SK-N-SH (cell line): ENCODE measurements around the gene ACSS1. TPM values are rescaled to one million over a fixed set of nuclear protein-coding genes. Genes with fewer than 3 reads are reported as not detected.

Source experiments
- CTCF ChIA-PET: fragments of 300-600, 350-600 bp; formaldehyde crosslinking; extraction: SDS; loops from one replicate; lab custom pipeline; 2021; lab: Yijun Ruan, JAX
- POLR2A ChIA-PET: fragments of 350-600 bp; sonication (Branson Sonifier 250); formaldehyde crosslinking; extraction: SDS; loops from one replicate; lab custom pipeline; 2020; ENCODE audit warnings: antibody characterized with exemption, inconsistent platforms; lab: Yijun Ruan, JAX
- DNase-seq: peaks from one replicate; pipeline ENCODE4 v3.0.0; 2012
- H2AFZ ChIP-seq: fragments of 200-600 bp; sonication (generic); 2 replicates; pipeline ENCODE4 v1.8.1; 2016; ENCODE audit warnings: antibody characterized with exemption, mild to moderate bottlenecking, low read depth
- H3F3A ChIP-seq: fragments of 200-600 bp; sonication (generic); replicated peaks from 2 replicates; pipeline ENCODE3; 2016; ENCODE audit warnings: antibody characterized with exemption, mild to moderate bottlenecking; ENCODE audit not compliant: insufficient read depth
- H3K27ac ChIP-seq, 2 experiments: fragments of 200-500 bp in 1 of 2; fragments of 200-600 bp in 1 of 2; sonication (Bioruptor generic) in 1 of 2; sonication (generic), shearing (Covaris generic) in 1 of 2; 2 replicates each; pipeline versions ENCODE4 v1.5.1 to v1.6.1; 2014 to 2016; ENCODE audit warnings: low read depth in 2 of 2, inconsistent platforms in 1 of 2, low read length in 1 of 2, mild to moderate bottlenecking in 1 of 2, mixed read lengths in 1 of 2
- H3K27me3 ChIP-seq: fragments of 200-600 bp; sonication (generic), shearing (Covaris generic); 2 replicates; pipeline ENCODE4 v1.6.1; 2016; ENCODE audit warnings: mixed run types; ENCODE audit not compliant: insufficient read depth
- H3K36me3 ChIP-seq, 2 experiments: fragments of 200-500 bp in 1 of 2; fragments of 200-600 bp in 1 of 2; sonication (Bioruptor generic) in 1 of 2; sonication (generic) in 1 of 2; replicated peaks in 1 of 2; 2 replicates each; pipeline versions ENCODE3 to v1.5.1; 2014 to 2016; ENCODE audit warnings: low read length in 1 of 2, mild to moderate bottlenecking in 1 of 2; ENCODE audit not compliant: insufficient read depth in 2 of 2, control insufficient read depth in 1 of 2
- H3K4me1 ChIP-seq, 2 experiments: fragments of 200-500 bp in 1 of 2; fragments of 200-600 bp in 1 of 2; sonication (Bioruptor generic) in 1 of 2; sonication (generic), shearing (Covaris generic) in 1 of 2; 2 replicates each; pipeline versions ENCODE4 v1.5.1 to v1.6.1; 2014 to 2016; ENCODE audit warnings: low read depth in 1 of 2, low read length in 1 of 2, mixed run types in 1 of 2; ENCODE audit not compliant: insufficient read depth in 2 of 2, control insufficient read depth in 1 of 2
- H3K4me2 ChIP-seq: fragments of 200-600 bp; sonication (generic), shearing (Covaris generic); 2 replicates; pipeline ENCODE4 v1.6.1; 2017; ENCODE audit warnings: mixed run types
- H3K4me3 ChIP-seq, 2 experiments: fragments of 200-500 bp in 1 of 2; fragments of 200-600 bp in 1 of 2; sonication (Bioruptor generic) in 1 of 2; sonication (generic), shearing (Covaris generic) in 1 of 2; 2 replicates each; pipeline versions ENCODE4 v1.5.1 to v1.8.1; 2014 to 2016; ENCODE audit warnings: low read depth in 2 of 2, inconsistent platforms in 1 of 2, low read length in 1 of 2, mild to moderate bottlenecking in 1 of 2, mixed read lengths in 1 of 2, moderate library complexity in 1 of 2
- H3K79me2 ChIP-seq: fragments of 200-600 bp; sonication (generic); 2 replicates; pipeline ENCODE4 v1.8.1; 2017; ENCODE audit warnings: mild to moderate bottlenecking; ENCODE audit not compliant: insufficient read depth
- H3K9ac ChIP-seq: fragments of 200-600 bp; sonication (generic); 2 replicates; pipeline ENCODE4 v1.6.1; 2017; ENCODE audit warnings: mixed run types
- H3K9me2 ChIP-seq: fragments of 200-600 bp; sonication (generic); 2 replicates; pipeline ENCODE4 v1.6.1; 2017; ENCODE audit warnings: mixed run types
- H3K9me3 ChIP-seq: fragments of 200-600 bp; sonication (generic); 2 replicates; pipeline ENCODE4 v1.6.1; 2017; ENCODE audit warnings: mixed run types, mild to moderate bottlenecking, moderate library complexity
- H4K20me1 ChIP-seq: fragments of 200-600 bp; sonication (generic); 2 replicates; pipeline ENCODE4 v1.6.1; 2017; ENCODE audit warnings: mild to moderate bottlenecking, mixed run types; ENCODE audit not compliant: insufficient read depth
- CHD2 ChIP-seq: fragments of 150-350 bp; IDR thresholded peaks from 2 replicates; pipeline ENCODE4 v1.6.1; 2018; ENCODE audit warnings: low read length; ENCODE audit not compliant: partially characterized antibody
- ELF1 ChIP-seq: IDR thresholded peaks from 2 replicates; pipeline ENCODE4 v1.4.0; 2012
- EP300 ChIP-seq, 2 experiments: IDR thresholded peaks; 2 replicates each; pipeline versions ENCODE4 v1.4.0 to v1.6.1; 2012; ENCODE audit warnings: borderline replicate concordance in 1 of 2, low read depth in 1 of 2, low read length in 1 of 2
- FOSL2 ChIP-seq: IDR thresholded peaks from 2 replicates; pipeline ENCODE4 v1.4.0; 2012; ENCODE audit warnings: low read depth, mild to moderate bottlenecking, moderate library complexity, borderline replicate concordance
- FOXJ3 ChIP-seq: sonication (generic); formaldehyde crosslinking; IDR thresholded peaks from 2 replicates; pipeline ENCODE4 v1.5.1; 2020; ENCODE audit warnings: mild to moderate bottlenecking, missing genetic modification reagents
- FOXM1 ChIP-seq: IDR thresholded peaks from 2 replicates; pipeline ENCODE4 v1.4.0; 2012; ENCODE audit warnings: low read depth, mild to moderate bottlenecking
- GATA2 ChIP-seq: sonication (generic); formaldehyde crosslinking; IDR thresholded peaks from 2 replicates; pipeline ENCODE4 v1.5.0; 2020; ENCODE audit warnings: mild to moderate bottlenecking, missing genetic modification reagents
- NFIC ChIP-seq: IDR thresholded peaks from 2 replicates; pipeline ENCODE4 v1.4.0; 2012; ENCODE audit warnings: borderline replicate concordance
- POLR2AphosphoS5 ChIP-seq: IDR thresholded peaks from 2 replicates; pipeline ENCODE4 v1.6.1; 2012; ENCODE audit warnings: low read depth, low read length
- RFX5 ChIP-seq: IDR thresholded peaks from 2 replicates; pipeline ENCODE4 v1.6.1; 2012; ENCODE audit warnings: mild to moderate bottlenecking, improper control_type of control experiment, low read length
- RXRA ChIP-seq: IDR thresholded peaks from 2 replicates; pipeline ENCODE4 v1.4.0; 2012; ENCODE audit warnings: low read depth, mild to moderate bottlenecking, borderline replicate concordance
- SMC3 ChIP-seq: IDR thresholded peaks from 2 replicates; pipeline ENCODE4 v1.6.1; 2012; ENCODE audit warnings: low read depth, low read length, improper control_type of control experiment
- TEAD4 ChIP-seq: IDR thresholded peaks from 2 replicates; pipeline ENCODE4 v1.4.0; 2012; ENCODE audit warnings: mild to moderate bottlenecking, borderline replicate concordance; ENCODE audit not compliant: insufficient read depth
- YY1 ChIP-seq: IDR thresholded peaks from 2 replicates; pipeline ENCODE4 v1.4.0; 2012; ENCODE audit warnings: low read depth, mild to moderate bottlenecking
- WGBS: methylation state at CpG from one replicate; pipeline ENCODE4 v1.1.6; 2017; ENCODE audit warnings: low lambda C conversion rate; 5-methylcytosine and 5-hydroxymethylcytosine counted together
- polyA plus RNA-seq, 3 experiments: library from polyadenylated mRNA; depleted of rRNA; stranded (reverse); fragments of >200 nt; gene quantifications; 2 replicates each; pipeline ENCODE4 v1.2.3, GENCODE V29; 2012
- TF ChIP-seq, protein P1 (sequence below): fragments of 200-600 bp; sonication (generic); IDR thresholded peaks from 2 replicates; pipeline ENCODE4 v1.6.1; 2017; ENCODE audit warnings: antibody characterized with exemption, mild to moderate bottlenecking, moderate library complexity
- TF ChIP-seq, protein P2 (sequence below): fragments of 150-350 bp; IDR thresholded peaks from 2 replicates; pipeline ENCODE4 v1.6.1; 2017; ENCODE audit warnings: antibody characterized with exemption, low read length, low read depth, borderline replicate concordance
- TF ChIP-seq, protein P3 (sequence below): IDR thresholded peaks from 2 replicates; pipeline ENCODE4 v1.4.0; 2012; ENCODE audit warnings: low read depth, borderline replicate concordance
- TF ChIP-seq, protein P4 (sequence below): IDR thresholded peaks from 2 replicates; pipeline ENCODE4 v1.6.1; 2012; ENCODE audit warnings: mild to moderate bottlenecking, low read depth, low read length, moderate library complexity

The ACSS1 gene
- polyA plus RNA-seq, 1 of the 3 experiments (the other 2 are of a cell fraction) = 2.0 TPM

DNA sequence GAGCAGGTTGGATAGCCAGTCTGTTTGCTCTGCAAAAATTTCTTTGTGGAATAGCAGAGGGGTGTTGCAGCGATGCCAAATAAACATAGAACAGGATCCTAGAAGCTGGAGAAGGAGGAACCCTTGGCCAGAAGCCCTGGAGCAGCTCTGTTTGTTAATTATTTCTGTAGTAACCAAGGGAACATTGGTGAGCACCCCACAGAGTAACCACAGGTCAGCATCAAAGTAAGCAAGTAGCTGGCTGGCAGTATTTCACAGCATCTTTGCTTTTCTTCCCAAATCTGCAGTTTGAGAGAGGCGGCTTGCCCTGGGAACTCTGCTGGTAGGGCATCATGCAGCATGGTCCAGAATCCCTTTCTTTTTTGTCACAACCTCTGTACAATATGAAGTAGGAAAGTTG, 52.7 kb downstream of the ACSS1 start:
- H2AFZ ChIP-seq = no peak overlapping the region
- H3K9me2 ChIP-seq = no peaks in the 10 kb centered on the region
- TF ChIP-seq, protein P1, sequence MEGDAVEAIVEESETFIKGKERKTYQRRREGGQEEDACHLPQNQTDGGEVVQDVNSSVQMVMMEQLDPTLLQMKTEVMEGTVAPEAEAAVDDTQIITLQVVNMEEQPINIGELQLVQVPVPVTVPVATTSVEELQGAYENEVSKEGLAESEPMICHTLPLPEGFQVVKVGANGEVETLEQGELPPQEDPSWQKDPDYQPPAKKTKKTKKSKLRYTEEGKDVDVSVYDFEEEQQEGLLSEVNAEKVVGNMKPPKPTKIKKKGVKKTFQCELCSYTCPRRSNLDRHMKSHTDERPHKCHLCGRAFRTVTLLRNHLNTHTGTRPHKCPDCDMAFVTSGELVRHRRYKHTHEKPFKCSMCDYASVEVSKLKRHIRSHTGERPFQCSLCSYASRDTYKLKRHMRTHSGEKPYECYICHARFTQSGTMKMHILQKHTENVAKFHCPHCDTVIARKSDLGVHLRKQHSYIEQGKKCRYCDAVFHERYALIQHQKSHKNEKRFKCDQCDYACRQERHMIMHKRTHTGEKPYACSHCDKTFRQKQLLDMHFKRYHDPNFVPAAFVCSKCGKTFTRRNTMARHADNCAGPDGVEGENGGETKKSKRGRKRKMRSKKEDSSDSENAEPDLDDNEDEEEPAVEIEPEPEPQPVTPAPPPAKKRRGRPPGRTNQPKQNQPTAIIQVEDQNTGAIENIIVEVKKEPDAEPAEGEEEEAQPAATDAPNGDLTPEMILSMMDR = no peak
- TF ChIP-seq, protein P2, sequence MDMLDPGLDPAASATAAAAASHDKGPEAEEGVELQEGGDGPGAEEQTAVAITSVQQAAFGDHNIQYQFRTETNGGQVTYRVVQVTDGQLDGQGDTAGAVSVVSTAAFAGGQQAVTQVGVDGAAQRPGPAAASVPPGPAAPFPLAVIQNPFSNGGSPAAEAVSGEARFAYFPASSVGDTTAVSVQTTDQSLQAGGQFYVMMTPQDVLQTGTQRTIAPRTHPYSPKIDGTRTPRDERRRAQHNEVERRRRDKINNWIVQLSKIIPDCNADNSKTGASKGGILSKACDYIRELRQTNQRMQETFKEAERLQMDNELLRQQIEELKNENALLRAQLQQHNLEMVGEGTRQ = no peak
- TF ChIP-seq EP300 (IDR thresholded peaks at IDR 0.05; ENCODE audit: borderline replicate concordance in 1 of 2, low read depth in 1 of 2, low read length in 1 of 2) (no peak), FOXJ3 (CRISPR knock-in tag) (no peak), POLR2AphosphoS5 (no peak), YY1 (no peak), CHD2 (no peak), FOXM1 (no peak), RXRA (no peak), GATA2 (CRISPR knock-in tag) (no peak)
- no peak overlapping the region for H3K27ac ChIP-seq
- H3K4me2 ChIP-seq = no peak overlapping the region
- H3K27me3 ChIP-seq = no peaks in the 10 kb centered on the region
- no peak overlapping the region for H3K9ac ChIP-seq
- POLR2A ChIA-PET = no interaction called here
- no peaks in the 10 kb centered on the region for H3K9me3 ChIP-seq
- WGBS = 57% methylated on average over 2 of the region's 2 CpGs
- CTCF ChIA-PET = interaction anchor here (2.0 to 2.5 kb wide), 2 partner anchors 11 to 60 kb away, joined by 6 to 7 read pairs; no protein-coding TSS in a partner anchor
- H3F3A ChIP-seq = no peaks in the 10 kb centered on the region
- no peak for DNase-seq
- H4K20me1 ChIP-seq = no peaks in the 10 kb centered on the region
- no peaks in the 10 kb centered on the region for H3K36me3 ChIP-seq
- no peaks in the 10 kb centered on the region for H3K79me2 ChIP-seq
- H3K4me3 ChIP-seq = no peak overlapping the region
- no peaks in the 10 kb centered on the region for H3K4me1 ChIP-seq

DNA sequence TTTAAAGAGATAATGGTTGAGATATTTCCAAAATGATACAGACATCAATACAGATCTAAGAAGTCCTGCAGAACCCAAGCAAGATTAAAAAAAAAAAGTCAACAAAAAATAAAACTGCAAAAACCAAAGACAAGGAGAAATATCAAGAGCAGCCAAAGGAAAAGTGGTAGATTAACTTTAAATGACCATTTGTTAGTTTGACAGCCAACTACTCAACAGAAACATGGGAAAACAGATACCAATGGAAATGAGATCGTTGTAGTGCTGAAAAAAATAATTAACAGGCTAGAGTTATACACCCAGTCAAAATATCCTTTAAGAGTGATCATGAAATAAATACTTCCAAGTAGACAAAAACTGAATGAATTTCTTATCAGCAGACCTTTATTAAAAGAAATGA, 54.9 kb downstream of the ACSS1 start:
- Histone ChIP-seq H3K36me3 (no peaks in the 10 kb centered on the region), H3F3A (no peaks in the 10 kb centered on the region), H4K20me1 (no peaks in the 10 kb centered on the region), H2AFZ (no peak overlapping the region), H3K79me2 (no peaks in the 10 kb centered on the region), H3K4me2 (no peak overlapping the region), H3K27ac (no peak overlapping the region), H3K9ac (no peak overlapping the region), H3K4me3 (no peak overlapping the region), H3K9me2 (no peaks in the 10 kb centered on the region), H3K27me3 (no peaks in the 10 kb centered on the region; the same call in 1 of the 2 replicates), H3K9me3 (no peaks in the 10 kb centered on the region), H3K4me1 (peaks cover 0 to 3% of the 10 kb centered on the region in 2 experiments; a peak in 1 of 4 replicates)
- ChIA-PET CTCF (interaction anchor here (1.6 kb wide), 1 partner anchor 8 kb away, joined by 7 read pairs; no protein-coding TSS in a partner anchor), POLR2A (no interaction called here)
- DNase-seq = no peak
- TF ChIP-seq, protein P3, sequence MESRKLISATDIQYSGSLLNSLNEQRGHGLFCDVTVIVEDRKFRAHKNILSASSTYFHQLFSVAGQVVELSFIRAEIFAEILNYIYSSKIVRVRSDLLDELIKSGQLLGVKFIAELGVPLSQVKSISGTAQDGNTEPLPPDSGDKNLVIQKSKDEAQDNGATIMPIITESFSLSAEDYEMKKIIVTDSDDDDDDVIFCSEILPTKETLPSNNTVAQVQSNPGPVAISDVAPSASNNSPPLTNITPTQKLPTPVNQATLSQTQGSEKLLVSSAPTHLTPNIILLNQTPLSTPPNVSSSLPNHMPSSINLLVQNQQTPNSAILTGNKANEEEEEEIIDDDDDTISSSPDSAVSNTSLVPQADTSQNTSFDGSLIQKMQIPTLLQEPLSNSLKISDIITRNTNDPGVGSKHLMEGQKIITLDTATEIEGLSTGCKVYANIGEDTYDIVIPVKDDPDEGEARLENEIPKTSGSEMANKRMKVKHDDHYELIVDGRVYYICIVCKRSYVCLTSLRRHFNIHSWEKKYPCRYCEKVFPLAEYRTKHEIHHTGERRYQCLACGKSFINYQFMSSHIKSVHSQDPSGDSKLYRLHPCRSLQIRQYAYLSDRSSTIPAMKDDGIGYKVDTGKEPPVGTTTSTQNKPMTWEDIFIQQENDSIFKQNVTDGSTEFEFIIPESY = no peak
- TF ChIP-seq SMC3 (no peak), RFX5 (no peak), FOXM1 (no peak), ELF1 (no peak), FOSL2 (no peak), NFIC (no peak), TEAD4 (no peak), EP300 (IDR thresholded peaks at IDR 0.05; ENCODE audit: borderline replicate concordance in 1 of 2, low read depth in 1 of 2, low read length in 1 of 2) (no peak)
- TF ChIP-seq, protein P4, sequence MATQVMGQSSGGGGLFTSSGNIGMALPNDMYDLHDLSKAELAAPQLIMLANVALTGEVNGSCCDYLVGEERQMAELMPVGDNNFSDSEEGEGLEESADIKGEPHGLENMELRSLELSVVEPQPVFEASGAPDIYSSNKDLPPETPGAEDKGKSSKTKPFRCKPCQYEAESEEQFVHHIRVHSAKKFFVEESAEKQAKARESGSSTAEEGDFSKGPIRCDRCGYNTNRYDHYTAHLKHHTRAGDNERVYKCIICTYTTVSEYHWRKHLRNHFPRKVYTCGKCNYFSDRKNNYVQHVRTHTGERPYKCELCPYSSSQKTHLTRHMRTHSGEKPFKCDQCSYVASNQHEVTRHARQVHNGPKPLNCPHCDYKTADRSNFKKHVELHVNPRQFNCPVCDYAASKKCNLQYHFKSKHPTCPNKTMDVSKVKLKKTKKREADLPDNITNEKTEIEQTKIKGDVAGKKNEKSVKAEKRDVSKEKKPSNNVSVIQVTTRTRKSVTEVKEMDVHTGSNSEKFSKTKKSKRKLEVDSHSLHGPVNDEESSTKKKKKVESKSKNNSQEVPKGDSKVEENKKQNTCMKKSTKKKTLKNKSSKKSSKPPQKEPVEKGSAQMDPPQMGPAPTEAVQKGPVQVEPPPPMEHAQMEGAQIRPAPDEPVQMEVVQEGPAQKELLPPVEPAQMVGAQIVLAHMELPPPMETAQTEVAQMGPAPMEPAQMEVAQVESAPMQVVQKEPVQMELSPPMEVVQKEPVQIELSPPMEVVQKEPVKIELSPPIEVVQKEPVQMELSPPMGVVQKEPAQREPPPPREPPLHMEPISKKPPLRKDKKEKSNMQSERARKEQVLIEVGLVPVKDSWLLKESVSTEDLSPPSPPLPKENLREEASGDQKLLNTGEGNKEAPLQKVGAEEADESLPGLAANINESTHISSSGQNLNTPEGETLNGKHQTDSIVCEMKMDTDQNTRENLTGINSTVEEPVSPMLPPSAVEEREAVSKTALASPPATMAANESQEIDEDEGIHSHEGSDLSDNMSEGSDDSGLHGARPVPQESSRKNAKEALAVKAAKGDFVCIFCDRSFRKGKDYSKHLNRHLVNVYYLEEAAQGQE = no peak
- TF ChIP-seq, protein P2 = no peak
- 13% methylated on average over 1 of the region's 1 CpG for WGBS
